HG02763 (cell line): ENCODE results near the gene ITGB7.
"Not testable (repeated sequence)": the region's sequence is repeated elsewhere in the genome, so short reads cannot be mapped to it uniquely, and the experiment has no call there.

Experiments
- ATAC-seq: cut with Tn5 transposase; IDR thresholded peaks from one replicate; pipeline ENCODE4 v1.9.1; 2021; ENCODE audit warnings: mild to moderate bottlenecking, moderate library complexity; ENCODE audit not compliant: unreplicated experiment

The ITGB7 gene

GRCh38 chr12:53180931-53181645 lies 26.0 kb downstream of the ITGB7 start:
- ATAC-seq = peak; percentile 45

- peak; percentile 93 for ATAC-seq
Measured at GRCh38 chr12:53180220-53180930, 26.7 kb downstream of the ITGB7 start, which contains the start of the genes CSAD and ZNF740. Gene CSAD, minus strand, starts transcription at chr12:53180925. Its CDS starts 7,455 bp downstream, at chr12:53173470. Gene ZNF740, plus strand, starts transcription at chr12:53180722. Its CDS starts 1,262 bp downstream, at chr12:53181984.

GRCh38 chr12:53179687-53180219 lies 27.3 kb downstream of the ITGB7 start:
- peak; percentile 16 for ATAC-seq

- ATAC-seq = not testable (repeated sequence)
Measured at GRCh38 chr12:53178803-53179202, 28.2 kb downstream of the ITGB7 start.

GRCh38 chr12:53177447-53177846 lies 29.6 kb downstream of the ITGB7 start:
- ATAC-seq = not testable (repeated sequence)

GRCh38 chr12:53176750-53177149 lies 30.3 kb downstream of the ITGB7 start:
- no peak for ATAC-seq

- no peak for ATAC-seq
Measured at GRCh38 chr12:53174881-53175491, 32.1 kb downstream of the ITGB7 start.

GRCh38 chr12:53173085-53173715 lies 33.9 kb downstream of the ITGB7 start:
- no peak for ATAC-seq

- no peak for ATAC-seq
Measured at GRCh38 chr12:53172352-53172751, 34.7 kb downstream of the ITGB7 start.

GRCh38 chr12:53171725-53172329 lies 35.2 kb downstream of the ITGB7 start:
- ATAC-seq = no peak

- no peak for ATAC-seq
Measured at GRCh38 chr12:53170876-53171724, 36.0 kb downstream of the ITGB7 start.

GRCh38 chr12:53170215-53170614 lies 36.8 kb downstream of the ITGB7 start:
- no peak for ATAC-seq

- no peak for ATAC-seq
Measured at GRCh38 chr12:53169644-53170043, 37.4 kb downstream of the ITGB7 start.

GRCh38 chr12:53166837-53167236 lies 40.2 kb downstream of the ITGB7 start:
- ATAC-seq = no peak

- ATAC-seq = not testable (repeated sequence)
Measured at GRCh38 chr12:53163008-53163407, 44.0 kb downstream of the ITGB7 start.

- no peak for ATAC-seq
Measured at GRCh38 chr12:53161119-53161911, 45.7 kb downstream of the ITGB7 start.

- ATAC-seq = no peak
Measured at GRCh38 chr12:53160673-53161072, 46.4 kb downstream of the ITGB7 start.

GRCh38 chr12:53160000-53160399 lies 47.1 kb downstream of the ITGB7 start:
- no peak for ATAC-seq
